22Rv1 (cell line): ENCODE measurements around the gene CYP26C1.

Source experiments
- CTCF ChIP-seq: fragments of 450-650 bp; IDR thresholded peaks from 2 replicates; pipeline ENCODE4 v1.5.1; 2017; ENCODE audit warnings: mild to moderate bottlenecking
- ZFX ChIP-seq: fragments of 450-650 bp; IDR thresholded peaks from 2 replicates; pipeline ENCODE4 v1.6.1; 2017; ENCODE audit warnings: antibody characterized with exemption, borderline replicate concordance

- TF ChIP-seq CTCF (no peak), ZFX (no peak)
Measured at GRCh38 chr10:93034426-93034825, 26.2 kb upstream of the CYP26C1 start.
